ENCODE data around the gene PPP1R3D.

DNA sequence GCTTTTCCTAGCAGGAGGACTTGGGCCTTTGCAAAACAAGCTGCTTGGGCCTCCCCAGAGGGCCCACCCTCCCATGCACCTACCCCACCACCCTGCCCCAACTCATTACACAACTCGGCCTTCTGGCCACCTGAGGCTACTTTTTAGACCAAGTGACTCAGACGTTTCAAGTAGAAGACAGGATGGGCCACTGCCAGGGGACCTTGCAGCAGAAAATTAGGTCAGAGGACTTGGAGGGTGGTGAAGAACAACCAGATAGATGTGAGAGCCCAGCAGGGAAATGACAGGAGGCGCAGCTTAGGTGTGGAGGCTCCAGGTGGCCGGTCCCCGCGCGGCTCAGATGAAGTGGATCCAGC, 1.4 kb downstream of the PPP1R3D start:
- TF ChIP-seq POLR2AphosphoS5 (IDR thresholded peaks at IDR 0.05; ENCODE audit: low read depth, low read length), result no peak
- TF ChIP-seq POLR2A (IDR thresholded peaks at IDR 0.05; ENCODE audit: low read depth, low read length), result no peak
